ENCODE data around the gene NHP2.
A peak's percentile ranks its signal among the peaks of the same experiment; 100 is the strongest.

The NHP2 gene

DNA sequence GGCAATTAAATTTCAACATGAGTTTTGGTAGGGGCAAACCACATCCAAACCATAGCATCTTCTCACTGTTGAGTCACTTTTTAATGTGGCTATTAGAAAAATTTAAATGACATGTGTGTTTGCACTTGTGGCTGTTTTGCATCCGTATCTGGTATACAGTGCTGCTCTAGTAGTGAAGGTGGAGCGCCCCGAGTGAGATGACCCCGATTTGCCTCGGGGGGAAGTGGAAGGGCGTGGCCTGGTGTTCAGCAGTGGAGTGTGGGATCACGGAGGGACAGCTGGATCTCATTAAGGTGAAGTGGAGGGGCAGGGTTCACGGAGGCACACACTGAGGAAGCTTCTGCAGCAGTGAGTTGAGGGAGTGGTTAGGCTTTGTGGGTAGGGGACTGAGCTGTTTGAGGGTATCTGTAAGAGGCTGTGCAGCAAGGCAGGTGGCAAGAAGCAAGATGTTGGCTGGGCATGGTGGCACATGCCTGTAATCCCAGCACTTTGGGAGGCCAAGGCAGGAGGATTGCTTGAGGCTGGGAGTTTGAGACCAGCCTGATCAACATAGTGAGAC, 39.6 kb upstream of the NHP2 start:
- no peak overlapping the region for H3K27ac ChIP-seq (ENCODE audit: low read length)
- peak; percentile 66 for ATAC-seq (ENCODE audit: insufficient read depth, low read depth)
- H3K79me2 ChIP-seq (ENCODE audit: insufficient read depth, low read length) = no peaks in the 10 kb centered on the region
- no peak overlapping the region for H2AFZ ChIP-seq (ENCODE audit: low read depth, low read length)
- TF ChIP-seq, protein P1, sequence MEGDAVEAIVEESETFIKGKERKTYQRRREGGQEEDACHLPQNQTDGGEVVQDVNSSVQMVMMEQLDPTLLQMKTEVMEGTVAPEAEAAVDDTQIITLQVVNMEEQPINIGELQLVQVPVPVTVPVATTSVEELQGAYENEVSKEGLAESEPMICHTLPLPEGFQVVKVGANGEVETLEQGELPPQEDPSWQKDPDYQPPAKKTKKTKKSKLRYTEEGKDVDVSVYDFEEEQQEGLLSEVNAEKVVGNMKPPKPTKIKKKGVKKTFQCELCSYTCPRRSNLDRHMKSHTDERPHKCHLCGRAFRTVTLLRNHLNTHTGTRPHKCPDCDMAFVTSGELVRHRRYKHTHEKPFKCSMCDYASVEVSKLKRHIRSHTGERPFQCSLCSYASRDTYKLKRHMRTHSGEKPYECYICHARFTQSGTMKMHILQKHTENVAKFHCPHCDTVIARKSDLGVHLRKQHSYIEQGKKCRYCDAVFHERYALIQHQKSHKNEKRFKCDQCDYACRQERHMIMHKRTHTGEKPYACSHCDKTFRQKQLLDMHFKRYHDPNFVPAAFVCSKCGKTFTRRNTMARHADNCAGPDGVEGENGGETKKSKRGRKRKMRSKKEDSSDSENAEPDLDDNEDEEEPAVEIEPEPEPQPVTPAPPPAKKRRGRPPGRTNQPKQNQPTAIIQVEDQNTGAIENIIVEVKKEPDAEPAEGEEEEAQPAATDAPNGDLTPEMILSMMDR (IDR thresholded peaks at IDR 0.05; ENCODE audit: borderline replicate concordance, extremely low read depth, low read length, poor library complexity, severe bottlenecking) = no peak
- TF ChIP-seq EZH2 (IDR thresholded peaks at IDR 0.05; ENCODE audit: borderline replicate concordance, low read depth, low read length, severe bottlenecking) = no peak
- H3K36me3 ChIP-seq (ENCODE audit: insufficient read depth, low read length) = no peaks in the 10 kb centered on the region
- H3K4me1 ChIP-seq (ENCODE audit: insufficient read depth, low read length) = peaks cover 19% of the 10 kb centered on the region
- H3K9me3 ChIP-seq (ENCODE audit: insufficient read depth, low read length, severe bottlenecking) = no peaks in the 10 kb centered on the region
- H3K4me2 ChIP-seq (ENCODE audit: insufficient read depth, low read length) = no peak overlapping the region
- peak; percentile 28 for DNase-seq
- no peaks in the 10 kb centered on the region; the same call in 1 of the 2 replicates for H4K20me1 ChIP-seq (ENCODE audit: insufficient read depth, low read length)
- H3K4me3 ChIP-seq (ENCODE audit: low read depth in 1 of 2, low read length in 2 of 2) = no peak overlapping the region
- H3K9ac ChIP-seq (ENCODE audit: low read depth, low read length) = no peak overlapping the region
- H3K27me3 ChIP-seq (ENCODE audit: insufficient read depth, low read length, poor library complexity) = peaks cover 8% of the 10 kb centered on the region

DNA sequence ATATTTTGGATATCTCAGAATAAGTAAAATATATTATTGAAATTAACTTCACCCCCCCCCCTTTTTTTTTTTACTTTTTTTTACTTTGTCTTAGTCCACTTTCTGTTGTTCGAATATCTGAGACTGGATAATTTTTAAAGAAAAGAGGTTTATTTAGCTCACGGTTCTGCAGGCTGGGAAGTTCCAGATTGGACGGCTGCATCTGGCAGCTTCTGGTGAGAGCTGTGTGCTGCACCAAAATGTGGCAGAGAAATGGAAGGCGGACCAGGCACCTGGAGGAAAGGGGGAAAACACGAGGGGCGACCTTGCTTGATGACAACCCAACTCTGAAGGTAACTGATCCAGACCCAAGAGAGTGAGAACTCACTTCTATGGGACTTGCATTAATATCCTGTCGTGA, 39.1 kb upstream of the NHP2 start:
- TF ChIP-seq EZH2 (IDR thresholded peaks at IDR 0.05; ENCODE audit: borderline replicate concordance, low read depth, low read length, severe bottlenecking) = no peak
- TF ChIP-seq, protein P1 (IDR thresholded peaks at IDR 0.05; ENCODE audit: borderline replicate concordance, extremely low read depth, low read length, poor library complexity, severe bottlenecking) = no peak
- H2AFZ ChIP-seq (ENCODE audit: low read depth, low read length) = no peak overlapping the region
- no peaks in the 10 kb centered on the region for H3K79me2 ChIP-seq (ENCODE audit: insufficient read depth, low read length)
- H4K20me1 ChIP-seq (ENCODE audit: insufficient read depth, low read length) = no peaks in the 10 kb centered on the region; the same call in 1 of the 2 replicates
- H3K4me1 ChIP-seq (ENCODE audit: insufficient read depth, low read length) = peaks cover 19% of the 10 kb centered on the region
- H3K27ac ChIP-seq (ENCODE audit: low read length) = no peak overlapping the region
- peaks cover 8% of the 10 kb centered on the region for H3K27me3 ChIP-seq (ENCODE audit: insufficient read depth, low read length, poor library complexity)
- no peak overlapping the region for H3K9ac ChIP-seq (ENCODE audit: low read depth, low read length)
- no peaks in the 10 kb centered on the region for H3K36me3 ChIP-seq (ENCODE audit: insufficient read depth, low read length)
- no peaks in the 10 kb centered on the region for H3K9me3 ChIP-seq (ENCODE audit: insufficient read depth, low read length, severe bottlenecking)
- no peak for ATAC-seq (ENCODE audit: insufficient read depth, low read depth)
- no peak overlapping the region for H3K4me3 ChIP-seq (ENCODE audit: low read depth in 1 of 2, low read length in 2 of 2)
- no peak for DNase-seq
- no peak overlapping the region for H3K4me2 ChIP-seq (ENCODE audit: insufficient read depth, low read length)

DNA sequence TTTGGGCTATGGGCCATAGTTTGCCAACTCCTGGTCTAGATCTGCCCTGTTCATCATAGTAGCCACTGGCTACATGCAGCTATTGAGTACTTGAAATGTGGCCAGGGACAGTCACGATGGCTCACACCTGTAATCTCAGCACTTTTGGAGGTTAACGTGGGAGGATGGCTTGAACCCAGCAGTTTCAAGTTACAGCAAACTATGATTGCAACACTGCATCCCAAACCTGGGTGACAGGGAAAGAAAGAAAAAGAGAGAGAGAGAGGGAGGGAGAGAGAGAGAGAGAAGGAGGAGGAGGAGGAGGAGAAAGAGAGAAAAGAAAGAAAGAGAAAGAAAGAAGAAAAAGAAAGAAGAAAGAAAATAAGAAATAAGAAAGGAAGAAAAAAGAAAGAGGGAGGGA, 38.6 kb upstream of the NHP2 start:
- TF ChIP-seq, protein P1 (IDR thresholded peaks at IDR 0.05; ENCODE audit: borderline replicate concordance, extremely low read depth, low read length, poor library complexity, severe bottlenecking) = no peak
- TF ChIP-seq EZH2 (IDR thresholded peaks at IDR 0.05; ENCODE audit: borderline replicate concordance, low read depth, low read length, severe bottlenecking) = no peak
- Histone ChIP-seq H3K4me1 (ENCODE audit: insufficient read depth, low read length) (peaks cover 19% of the 10 kb centered on the region), H3K9me3 (ENCODE audit: insufficient read depth, low read length, severe bottlenecking) (no peaks in the 10 kb centered on the region), H3K27me3 (ENCODE audit: insufficient read depth, low read length, poor library complexity) (peaks cover 8% of the 10 kb centered on the region), H2AFZ (ENCODE audit: low read depth, low read length) (no peak overlapping the region), H3K27ac (ENCODE audit: low read length) (no peak overlapping the region), H4K20me1 (ENCODE audit: insufficient read depth, low read length) (no peaks in the 10 kb centered on the region; the same call in 1 of the 2 replicates), H3K9ac (ENCODE audit: low read depth, low read length) (no peak overlapping the region), H3K36me3 (ENCODE audit: insufficient read depth, low read length) (no peaks in the 10 kb centered on the region), H3K4me2 (ENCODE audit: insufficient read depth, low read length) (no peak overlapping the region), H3K4me3 (ENCODE audit: low read depth in 1 of 2, low read length in 2 of 2) (no peak overlapping the region), H3K79me2 (ENCODE audit: insufficient read depth, low read length) (no peaks in the 10 kb centered on the region)
- no peak for DNase-seq
- no peak for ATAC-seq (ENCODE audit: insufficient read depth, low read depth)

Data from DND-41 (cell line).